SK-N-SH (cell line): Measurements from ENCODE around the gene PRMT7. TPM values are rescaled to one million over a fixed set of nuclear protein-coding genes. Genes with fewer than 3 reads are reported as not detected.
A peak's percentile ranks its signal among the peaks of the same experiment; 100 is the strongest.

Experiments used
- CTCF ChIA-PET: fragments of 300-600, 350-600 bp; formaldehyde crosslinking; extraction: SDS; loops from one replicate; lab custom pipeline; 2021; lab: Yijun Ruan, JAX
- POLR2A ChIA-PET: fragments of 350-600 bp; sonication (Branson Sonifier 250); formaldehyde crosslinking; extraction: SDS; loops from one replicate; lab custom pipeline; 2020; ENCODE audit warnings: antibody characterized with exemption, inconsistent platforms; lab: Yijun Ruan, JAX
- DNase-seq: peaks from one replicate; pipeline ENCODE4 v3.0.0; 2012
- H2AFZ ChIP-seq: fragments of 200-600 bp; sonication (generic); 2 replicates; pipeline ENCODE4 v1.8.1; 2016; ENCODE audit warnings: antibody characterized with exemption, mild to moderate bottlenecking, low read depth
- H3F3A ChIP-seq: fragments of 200-600 bp; sonication (generic); replicated peaks from 2 replicates; pipeline ENCODE3; 2016; ENCODE audit warnings: antibody characterized with exemption, mild to moderate bottlenecking; ENCODE audit not compliant: insufficient read depth
- H3K27ac ChIP-seq, 2 experiments: fragments of 200-500 bp in 1 of 2; fragments of 200-600 bp in 1 of 2; sonication (Bioruptor generic) in 1 of 2; sonication (generic), shearing (Covaris generic) in 1 of 2; 2 replicates each; pipeline versions ENCODE4 v1.5.1 to v1.6.1; 2014 to 2016; ENCODE audit warnings: low read depth in 2 of 2, inconsistent platforms in 1 of 2, low read length in 1 of 2, mild to moderate bottlenecking in 1 of 2, mixed read lengths in 1 of 2
- H3K27me3 ChIP-seq: fragments of 200-600 bp; sonication (generic), shearing (Covaris generic); 2 replicates; pipeline ENCODE4 v1.6.1; 2016; ENCODE audit warnings: mixed run types; ENCODE audit not compliant: insufficient read depth
- H3K36me3 ChIP-seq, 2 experiments: fragments of 200-500 bp in 1 of 2; fragments of 200-600 bp in 1 of 2; sonication (Bioruptor generic) in 1 of 2; sonication (generic) in 1 of 2; replicated peaks in 1 of 2; 2 replicates each; pipeline versions ENCODE3 to v1.5.1; 2014 to 2016; ENCODE audit warnings: low read length in 1 of 2, mild to moderate bottlenecking in 1 of 2; ENCODE audit not compliant: insufficient read depth in 2 of 2, control insufficient read depth in 1 of 2
- H3K4me1 ChIP-seq, 2 experiments: fragments of 200-500 bp in 1 of 2; fragments of 200-600 bp in 1 of 2; sonication (Bioruptor generic) in 1 of 2; sonication (generic), shearing (Covaris generic) in 1 of 2; 2 replicates each; pipeline versions ENCODE4 v1.5.1 to v1.6.1; 2014 to 2016; ENCODE audit warnings: low read depth in 1 of 2, low read length in 1 of 2, mixed run types in 1 of 2; ENCODE audit not compliant: insufficient read depth in 2 of 2, control insufficient read depth in 1 of 2
- H3K4me2 ChIP-seq: fragments of 200-600 bp; sonication (generic), shearing (Covaris generic); 2 replicates; pipeline ENCODE4 v1.6.1; 2017; ENCODE audit warnings: mixed run types
- H3K4me3 ChIP-seq, 2 experiments: fragments of 200-500 bp in 1 of 2; fragments of 200-600 bp in 1 of 2; sonication (Bioruptor generic) in 1 of 2; sonication (generic), shearing (Covaris generic) in 1 of 2; 2 replicates each; pipeline versions ENCODE4 v1.5.1 to v1.8.1; 2014 to 2016; ENCODE audit warnings: low read depth in 2 of 2, inconsistent platforms in 1 of 2, low read length in 1 of 2, mild to moderate bottlenecking in 1 of 2, mixed read lengths in 1 of 2, moderate library complexity in 1 of 2
- H3K79me2 ChIP-seq: fragments of 200-600 bp; sonication (generic); 2 replicates; pipeline ENCODE4 v1.8.1; 2017; ENCODE audit warnings: mild to moderate bottlenecking; ENCODE audit not compliant: insufficient read depth
- H3K9ac ChIP-seq: fragments of 200-600 bp; sonication (generic); 2 replicates; pipeline ENCODE4 v1.6.1; 2017; ENCODE audit warnings: mixed run types
- H3K9me2 ChIP-seq: fragments of 200-600 bp; sonication (generic); 2 replicates; pipeline ENCODE4 v1.6.1; 2017; ENCODE audit warnings: mixed run types
- H3K9me3 ChIP-seq: fragments of 200-600 bp; sonication (generic); 2 replicates; pipeline ENCODE4 v1.6.1; 2017; ENCODE audit warnings: mixed run types, mild to moderate bottlenecking, moderate library complexity
- H4K20me1 ChIP-seq: fragments of 200-600 bp; sonication (generic); 2 replicates; pipeline ENCODE4 v1.6.1; 2017; ENCODE audit warnings: mild to moderate bottlenecking, mixed run types; ENCODE audit not compliant: insufficient read depth
- CHD2 ChIP-seq: fragments of 150-350 bp; IDR thresholded peaks from 2 replicates; pipeline ENCODE4 v1.6.1; 2018; ENCODE audit warnings: low read length; ENCODE audit not compliant: partially characterized antibody
- CTCF ChIP-seq: fragments of 200-600 bp; sonication (generic); IDR thresholded peaks from 2 replicates; pipeline ENCODE4 v1.6.1; 2017; ENCODE audit warnings: antibody characterized with exemption, mild to moderate bottlenecking, moderate library complexity
- FOSL2 ChIP-seq: IDR thresholded peaks from 2 replicates; pipeline ENCODE4 v1.4.0; 2012; ENCODE audit warnings: low read depth, mild to moderate bottlenecking, moderate library complexity, borderline replicate concordance
- FOXJ3 ChIP-seq: sonication (generic); formaldehyde crosslinking; IDR thresholded peaks from 2 replicates; pipeline ENCODE4 v1.5.1; 2020; ENCODE audit warnings: mild to moderate bottlenecking, missing genetic modification reagents
- GABPA ChIP-seq: IDR thresholded peaks from 2 replicates; pipeline ENCODE4 v1.4.0; 2012; ENCODE audit warnings: low read depth, mild to moderate bottlenecking
- GATA2 ChIP-seq: sonication (generic); formaldehyde crosslinking; IDR thresholded peaks from 2 replicates; pipeline ENCODE4 v1.5.0; 2020; ENCODE audit warnings: mild to moderate bottlenecking, missing genetic modification reagents
- MAX ChIP-seq: IDR thresholded peaks from 2 replicates; pipeline ENCODE4 v1.4.0; 2012; ENCODE audit warnings: low read depth
- MEF2A ChIP-seq: IDR thresholded peaks from 2 replicates; pipeline ENCODE4 v1.4.0; 2012; ENCODE audit warnings: low read depth, borderline replicate concordance
- MXI1 ChIP-seq: IDR thresholded peaks from 2 replicates; pipeline ENCODE4 v1.6.1; 2012; ENCODE audit warnings: mild to moderate bottlenecking, low read depth, low read length, improper control_type of control experiment
- NFIC ChIP-seq: IDR thresholded peaks from 2 replicates; pipeline ENCODE4 v1.4.0; 2012; ENCODE audit warnings: borderline replicate concordance
- PBX3 ChIP-seq: IDR thresholded peaks from 2 replicates; pipeline ENCODE4; 2012
- RXRA ChIP-seq: IDR thresholded peaks from 2 replicates; pipeline ENCODE4 v1.4.0; 2012; ENCODE audit warnings: low read depth, mild to moderate bottlenecking, borderline replicate concordance
- SMC3 ChIP-seq: IDR thresholded peaks from 2 replicates; pipeline ENCODE4 v1.6.1; 2012; ENCODE audit warnings: low read depth, low read length, improper control_type of control experiment
- TAF1 ChIP-seq: IDR thresholded peaks from 2 replicates; pipeline ENCODE4 v1.6.1; 2012; ENCODE audit warnings: low read depth, mild to moderate bottlenecking, low read length, moderate library complexity, borderline replicate concordance
- TCF12 ChIP-seq: IDR thresholded peaks from 2 replicates; pipeline ENCODE4 v1.4.0; 2012
- WGBS: methylation state at CpG from one replicate; pipeline ENCODE4 v1.1.6; 2017; ENCODE audit warnings: low lambda C conversion rate; 5-methylcytosine and 5-hydroxymethylcytosine counted together
- polyA plus RNA-seq, 3 experiments: library from polyadenylated mRNA; depleted of rRNA; stranded (reverse); fragments of >200 nt; gene quantifications; 2 replicates each; pipeline ENCODE4 v1.2.3, GENCODE V29; 2012

Gene PRMT7
- polyA plus RNA-seq, 1 of the 3 experiments (the other 2 are of a cell fraction) = 46.0 TPM

DNA sequence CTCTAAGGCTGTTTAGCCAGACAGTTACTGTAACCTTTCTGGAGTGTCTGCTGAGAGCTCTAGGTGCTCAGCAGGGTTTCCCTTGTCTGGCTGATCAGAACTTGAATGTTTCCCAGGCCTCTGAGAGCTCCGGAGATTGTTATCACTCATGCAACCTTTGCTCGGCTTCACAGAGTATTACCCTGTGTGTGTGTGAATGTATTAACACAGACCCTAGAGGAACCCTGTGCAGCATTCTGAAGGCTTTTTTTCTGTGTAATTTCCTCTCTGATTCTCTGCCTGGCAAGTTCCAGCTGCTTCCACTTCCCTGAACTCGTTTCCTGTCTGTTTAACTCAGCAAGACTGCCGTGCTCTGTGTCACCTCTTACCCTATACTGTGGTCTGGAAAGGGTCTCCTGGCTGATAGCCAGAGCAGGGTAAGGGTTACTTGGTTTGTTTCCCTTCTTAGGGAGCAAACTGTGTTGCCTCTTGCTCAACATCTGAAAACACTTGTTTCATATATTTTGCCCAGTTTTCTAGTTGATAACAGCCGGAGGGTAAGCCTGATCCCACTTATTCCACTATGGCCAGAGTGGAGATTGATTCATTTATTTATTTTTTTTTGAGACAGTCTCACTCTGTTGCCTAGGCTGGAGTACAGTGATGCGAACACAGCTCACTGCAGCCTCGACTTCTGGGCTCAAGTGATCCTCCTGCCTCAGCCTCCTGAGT lies 21.7 kb downstream of the PRMT7 start:
- WGBS = 67% methylated on average over 7 of the region's 7 CpGs
- Histone ChIP-seq H3K9ac (no peak overlapping the region), H3K36me3 (peaks cover 5 to 33% of the 10 kb centered on the region in 2 experiments), H3K9me2 (no peaks in the 10 kb centered on the region), H3K27ac (peak overlapping the region in 1 of 2 experiments; percentile 59; a peak in 2 of 4 replicates), H3K4me2 (no peak overlapping the region), H3K79me2 (no peaks in the 10 kb centered on the region), H3K4me3 (no peak overlapping the region), H3F3A (no peaks in the 10 kb centered on the region), H3K27me3 (no peaks in the 10 kb centered on the region), H4K20me1 (no peaks in the 10 kb centered on the region), H3K4me1 (peaks cover 0 to 17% of the 10 kb centered on the region in 2 experiments; a peak in 1 of 4 replicates), H2AFZ (no peak overlapping the region), H3K9me3 (no peaks in the 10 kb centered on the region)
- peak; percentile 38 for DNase-seq
- POLR2A ChIA-PET = interaction anchor here (0.6 kb wide), 1 partner anchor 69 kb away, joined by 3 read pairs; the partner anchor contains the start of gene SLC7A6
- TF ChIP-seq MXI1 (0 out of 2 replicates have a peak, but pooled peaks have one; percentile 30), GABPA (no peak), NFIC (no peak), FOXJ3 (CRISPR knock-in tag) (0 out of 2 replicates have a peak, but pooled peaks have one; percentile 41), TAF1 (no peak), RXRA (no peak), MAX (no peak), TCF12 (no peak), FOSL2 (no peak), CHD2 (no peak), CTCF (no peak), SMC3 (no peak), PBX3 (no peak), MEF2A (no peak), GATA2 (CRISPR knock-in tag) (peak; percentile 81)
- CTCF ChIA-PET = interaction anchor here (0.6 to 20.3 kb wide), 6 partner anchors 22 to 88 kb away, joined by 3 to 355 read pairs (median 4); partner anchors contain the start of genes PLA2G15, PRMT7, SLC7A6 and SLC7A6OS
